Osteocyte (in vitro differentiated cells): ENCODE data around the gene RTL10. TPM values are rescaled to one million over a fixed set of nuclear protein-coding genes. Genes with fewer than 3 reads are reported as not detected.

Experiments used
- DNase-seq: peaks from one replicate; pipeline ENCODE4 v3.0.0; 2021; ENCODE audit warnings: mixed read lengths; ENCODE audit not compliant: unreplicated experiment; ENCODE audit errors: extremely low spot score
- H3K27ac Mint-ChIP-seq: one replicate; pipeline ENCODE4 v1.8.0; 2021; ENCODE audit warnings: mild to moderate bottlenecking, mixed read lengths; ENCODE audit not compliant: unreplicated experiment
- H3K27me3 Mint-ChIP-seq: one replicate; pipeline ENCODE4 v1.8.0; 2021; ENCODE audit warnings: mixed read lengths; ENCODE audit not compliant: unreplicated experiment
- H3K36me3 Mint-ChIP-seq: one replicate; pipeline ENCODE4 v1.8.0; 2021; ENCODE audit warnings: mixed read lengths; ENCODE audit not compliant: unreplicated experiment
- H3K4me1 Mint-ChIP-seq: one replicate; pipeline ENCODE4 v1.8.0; 2021; ENCODE audit warnings: mixed read lengths; ENCODE audit not compliant: unreplicated experiment
- H3K4me3 Mint-ChIP-seq: one replicate; pipeline ENCODE4 v1.8.0; 2021; ENCODE audit warnings: mild to moderate bottlenecking, moderate library complexity, mixed read lengths; ENCODE audit not compliant: unreplicated experiment
- H3K9me3 Mint-ChIP-seq: one replicate; pipeline ENCODE4 v1.8.0; 2021; ENCODE audit warnings: mixed read lengths; ENCODE audit not compliant: unreplicated experiment
- total RNA-seq: library from RNA; stranded (reverse); gene quantifications from 2 replicates; pipeline ENCODE4 v1.2.1, GENCODE V29; 2021
- TF ChIP-seq, protein P1 (sequence below): fragments of 200-600 bp; sonication (generic); IDR thresholded peaks from 2 replicates; pipeline ENCODE4 v1.5.0; 2021; ENCODE audit warnings: antibody characterized with exemption, mild to moderate bottlenecking, moderate library complexity

Gene RTL10
- total RNA-seq, 1 donor from 2014 or later = 30.4 TPM

DNA sequence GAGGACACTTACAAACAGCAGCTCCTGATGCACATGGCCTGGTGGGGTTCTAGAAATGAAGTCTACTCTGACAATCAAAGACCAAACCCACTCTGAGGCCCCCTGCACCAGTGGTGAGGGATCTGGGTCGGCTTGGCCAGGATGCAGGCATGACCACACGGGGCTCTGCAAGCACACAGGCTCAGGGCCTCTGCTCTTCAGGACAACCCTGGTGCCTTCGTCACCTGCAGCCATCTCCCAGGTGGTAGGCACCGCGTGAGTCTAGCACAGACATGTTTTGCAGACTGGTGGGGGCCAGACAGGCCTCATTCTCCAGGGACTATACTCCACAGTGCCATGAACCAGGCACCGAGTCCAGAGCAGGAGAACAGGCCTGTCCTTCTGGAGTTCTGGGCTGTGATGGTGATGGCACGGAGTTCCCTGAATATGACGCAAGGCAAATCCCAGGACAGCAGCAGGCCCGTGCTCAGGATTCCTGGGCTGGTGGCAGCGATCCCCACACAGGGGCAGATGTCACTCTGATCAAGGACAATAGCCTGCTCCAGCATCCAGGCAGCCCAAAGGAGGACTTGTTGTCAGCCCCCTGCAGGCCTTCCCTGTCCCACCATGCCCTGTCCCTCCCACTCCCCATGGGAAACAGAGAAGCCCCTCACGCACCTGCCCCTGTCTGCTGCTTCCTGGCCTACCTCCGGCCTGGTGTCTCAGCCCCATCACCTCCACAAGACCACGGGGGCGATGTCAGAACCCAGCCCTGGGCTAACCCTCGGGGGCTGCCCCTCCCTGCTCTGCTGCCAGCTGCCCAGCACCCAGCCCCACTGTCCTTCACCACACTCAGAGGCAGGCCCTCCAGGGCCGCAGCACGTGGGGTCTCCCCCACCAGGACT, 36.1 kb downstream of the RTL10 start:
- H3K27ac Mint-ChIP-seq = no peak overlapping the region
- no peaks in the 10 kb centered on the region for H3K36me3 Mint-ChIP-seq
- DNase-seq = peak; percentile 83
- TF ChIP-seq, protein P1, sequence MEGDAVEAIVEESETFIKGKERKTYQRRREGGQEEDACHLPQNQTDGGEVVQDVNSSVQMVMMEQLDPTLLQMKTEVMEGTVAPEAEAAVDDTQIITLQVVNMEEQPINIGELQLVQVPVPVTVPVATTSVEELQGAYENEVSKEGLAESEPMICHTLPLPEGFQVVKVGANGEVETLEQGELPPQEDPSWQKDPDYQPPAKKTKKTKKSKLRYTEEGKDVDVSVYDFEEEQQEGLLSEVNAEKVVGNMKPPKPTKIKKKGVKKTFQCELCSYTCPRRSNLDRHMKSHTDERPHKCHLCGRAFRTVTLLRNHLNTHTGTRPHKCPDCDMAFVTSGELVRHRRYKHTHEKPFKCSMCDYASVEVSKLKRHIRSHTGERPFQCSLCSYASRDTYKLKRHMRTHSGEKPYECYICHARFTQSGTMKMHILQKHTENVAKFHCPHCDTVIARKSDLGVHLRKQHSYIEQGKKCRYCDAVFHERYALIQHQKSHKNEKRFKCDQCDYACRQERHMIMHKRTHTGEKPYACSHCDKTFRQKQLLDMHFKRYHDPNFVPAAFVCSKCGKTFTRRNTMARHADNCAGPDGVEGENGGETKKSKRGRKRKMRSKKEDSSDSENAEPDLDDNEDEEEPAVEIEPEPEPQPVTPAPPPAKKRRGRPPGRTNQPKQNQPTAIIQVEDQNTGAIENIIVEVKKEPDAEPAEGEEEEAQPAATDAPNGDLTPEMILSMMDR = no peak
- H3K4me1 Mint-ChIP-seq = peaks cover 4% of the 10 kb centered on the region
- H3K9me3 Mint-ChIP-seq = no peaks in the 10 kb centered on the region
- H3K27me3 Mint-ChIP-seq = no peaks in the 10 kb centered on the region
- H3K4me3 Mint-ChIP-seq = no peak overlapping the region

DNA sequence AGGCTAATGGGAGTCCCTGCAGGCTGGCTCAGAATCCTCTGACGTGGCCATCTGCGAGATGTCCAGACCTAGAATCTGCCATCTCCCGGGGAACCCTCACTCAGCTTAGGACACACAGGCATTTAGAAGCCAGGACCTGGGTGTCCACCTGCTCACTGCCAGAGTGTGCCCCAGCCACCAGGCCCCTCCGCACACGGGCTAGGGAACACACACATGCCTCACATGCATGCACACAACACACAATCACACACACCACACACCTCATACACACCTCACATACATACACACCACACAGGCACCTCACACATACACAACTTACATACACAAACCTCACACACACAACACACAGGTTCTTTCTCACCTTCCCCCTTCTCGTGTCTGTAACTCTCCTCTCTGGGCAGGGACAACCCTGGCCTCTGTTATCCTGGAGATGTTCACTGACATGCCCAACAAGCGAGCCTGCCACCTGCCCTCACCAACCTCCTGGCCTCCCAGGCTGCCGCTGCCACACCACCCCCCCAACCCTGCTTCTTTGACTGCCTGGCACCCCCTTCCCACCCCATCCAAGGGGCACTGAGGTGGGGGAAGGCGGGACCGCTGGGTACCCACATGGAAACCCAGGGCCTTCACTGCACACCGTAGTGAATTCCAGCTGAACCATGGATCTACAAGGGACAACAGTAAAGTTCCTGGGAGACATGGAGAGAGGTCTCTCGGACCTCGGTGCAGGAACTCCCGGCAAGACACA, 38.1 kb downstream of the RTL10 start:
- Mint-ChIP-seq H3K4me1 (peaks cover 7% of the 10 kb centered on the region), H3K27me3 (no peaks in the 10 kb centered on the region), H3K4me3 (no peak overlapping the region), H3K36me3 (peaks cover 2% of the 10 kb centered on the region), H3K9me3 (no peaks in the 10 kb centered on the region), H3K27ac (no peak overlapping the region)
- peak; percentile 74 for DNase-seq
- TF ChIP-seq, protein P1 = no peak

DNA sequence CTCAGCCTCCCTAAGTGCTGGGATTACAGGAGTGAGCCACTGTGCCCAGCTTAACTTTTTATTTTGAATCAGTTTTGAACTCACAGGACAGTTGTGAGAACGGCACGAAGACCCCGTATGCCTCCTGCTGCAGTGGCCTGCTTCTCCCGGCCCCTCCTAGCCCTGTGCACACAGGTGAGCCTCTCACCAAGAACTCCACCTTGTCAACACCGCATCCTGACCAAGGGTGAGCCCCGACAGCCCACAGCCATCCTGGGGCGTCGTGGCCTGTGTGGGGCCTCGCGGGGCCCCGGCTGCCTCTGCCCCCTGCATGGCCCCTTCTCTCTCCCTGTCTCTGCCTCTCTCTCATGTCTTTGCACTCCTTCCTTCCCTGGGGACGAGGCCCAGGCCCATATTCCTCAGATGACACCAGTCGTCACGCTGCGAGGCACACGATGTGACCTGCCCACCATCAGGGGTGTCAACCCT, 38.8 kb downstream of the RTL10 start:
- no peaks in the 10 kb centered on the region for H3K9me3 Mint-ChIP-seq
- H3K4me3 Mint-ChIP-seq = no peak overlapping the region
- peak; percentile 70 for DNase-seq
- H3K36me3 Mint-ChIP-seq = peaks cover 2% of the 10 kb centered on the region
- TF ChIP-seq, protein P1 = no peak
- no peaks in the 10 kb centered on the region for H3K27me3 Mint-ChIP-seq
- H3K27ac Mint-ChIP-seq = no peak overlapping the region
- peaks cover 13% of the 10 kb centered on the region for H3K4me1 Mint-ChIP-seq

DNA sequence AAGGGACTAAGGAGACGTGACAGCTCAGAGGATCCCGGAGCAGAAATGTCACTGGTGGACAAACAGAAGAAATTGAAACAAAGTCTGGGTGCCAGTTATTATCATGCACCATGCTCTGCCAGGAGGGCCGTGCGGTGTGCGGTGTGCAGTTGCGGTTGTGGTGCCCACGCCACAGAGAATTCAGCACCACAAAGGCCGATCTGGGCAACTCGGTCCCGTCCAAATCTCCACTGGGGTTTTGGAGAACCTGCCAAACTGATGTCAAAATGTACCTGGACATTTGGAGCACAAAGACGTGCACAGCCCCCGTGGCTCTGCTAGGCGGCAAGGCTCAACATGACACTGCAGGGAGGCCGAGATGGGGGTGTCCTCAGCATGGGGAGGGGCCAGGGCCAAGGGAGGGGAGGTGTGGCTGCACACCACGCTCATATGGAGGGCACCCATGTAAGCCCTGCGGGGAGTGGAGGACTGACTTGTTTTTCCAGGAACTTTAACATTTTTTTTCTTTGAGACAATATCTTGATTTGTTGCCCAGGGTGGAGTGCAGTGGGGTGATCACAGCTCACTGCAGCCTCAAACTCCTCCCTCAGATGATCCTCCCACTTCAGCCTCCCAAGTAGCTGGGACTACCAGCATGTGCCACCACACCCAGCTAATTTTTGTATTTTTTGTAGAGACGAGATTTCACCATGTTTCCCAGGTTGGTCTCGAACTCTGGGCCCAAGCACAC, 39.4 kb downstream of the RTL10 start:
- TF ChIP-seq, protein P1 = no peak
- DNase-seq = peak; percentile 76
- peaks cover 2% of the 10 kb centered on the region for H3K36me3 Mint-ChIP-seq

More for the DNA sequence above, 39.4 kb downstream of the RTL10 start:
- H3K9me3 Mint-ChIP-seq = no peaks in the 10 kb centered on the region
- H3K4me1 Mint-ChIP-seq = peaks cover 17% of the 10 kb centered on the region
- no peak overlapping the region for H3K4me3 Mint-ChIP-seq
- H3K27ac Mint-ChIP-seq = no peak overlapping the region
- H3K27me3 Mint-ChIP-seq = no peaks in the 10 kb centered on the region
